ENCODE measurements around the gene KLHDC3.

Gene KLHDC3

GRCh38 chr6:43060034-43060754 is 46.1 kb downstream of the KLHDC3 start:
- peaks cover 45% of the 10 kb centered on the region for H3K36me3 ChIP-seq
- no peaks in the 10 kb centered on the region for H3K27me3 ChIP-seq (ENCODE audit: insufficient read depth, low read depth, severe bottlenecking)
- no peaks in the 10 kb centered on the region for H3K9me3 ChIP-seq (ENCODE audit: severe bottlenecking)
- H3K4me3 ChIP-seq (ENCODE audit: low read depth, low read length) = peak overlapping the region; percentile 98
- peak overlapping the region; percentile 90 for H3K27ac ChIP-seq
- no peak for TF ChIP-seq CTCF (IDR thresholded peaks at IDR 0.05; ENCODE audit: low read depth, low read length)
- peak; percentile 62 for DNase-seq

- peak overlapping the region; percentile 90; the same call in 1 of the 2 replicates for H3K27ac ChIP-seq
- no peak for TF ChIP-seq CTCF (IDR thresholded peaks at IDR 0.05; ENCODE audit: low read depth, low read length)
- no peak overlapping the region for H3K4me3 ChIP-seq (ENCODE audit: low read depth, low read length)
Observed at GRCh38 chr6:43060755-43061633, 46.9 kb downstream of the KLHDC3 start.

GRCh38 chr6:43061861-43062260 is 47.8 kb downstream of the KLHDC3 start:
- Histone ChIP-seq H3K27me3 (ENCODE audit: insufficient read depth, low read depth, severe bottlenecking) (no peaks in the 10 kb centered on the region), H3K9me3 (ENCODE audit: severe bottlenecking) (no peaks in the 10 kb centered on the region), H3K27ac (no peak overlapping the region), H3K4me3 (ENCODE audit: low read depth, low read length) (no peak overlapping the region), H3K36me3 (peaks cover 38% of the 10 kb centered on the region)
- TF ChIP-seq CTCF (IDR thresholded peaks at IDR 0.05; ENCODE audit: low read depth, low read length) = no peak
- DNase-seq = no peak

More at GRCh38 chr6:43060755-43061633, 46.9 kb downstream of the KLHDC3 start:
- Histone ChIP-seq H3K36me3 (peaks cover 45% of the 10 kb centered on the region), H3K27me3 (ENCODE audit: insufficient read depth, low read depth, severe bottlenecking) (no peaks in the 10 kb centered on the region), H3K9me3 (ENCODE audit: severe bottlenecking) (no peaks in the 10 kb centered on the region)
- no peak for DNase-seq

GRCh38 chr6:43062818-43063217 is 48.8 kb downstream of the KLHDC3 start:
- Histone ChIP-seq H3K27ac (no peak overlapping the region), H3K36me3 (peaks cover 31% of the 10 kb centered on the region), H3K9me3 (ENCODE audit: severe bottlenecking) (no peaks in the 10 kb centered on the region), H3K4me3 (ENCODE audit: low read depth, low read length) (no peak overlapping the region), H3K27me3 (ENCODE audit: insufficient read depth, low read depth, severe bottlenecking) (no peaks in the 10 kb centered on the region)
- TF ChIP-seq CTCF (IDR thresholded peaks at IDR 0.05; ENCODE audit: low read depth, low read length) = no peak
- no peak for DNase-seq

- Histone ChIP-seq H3K27me3 (ENCODE audit: insufficient read depth, low read depth, severe bottlenecking) (no peaks in the 10 kb centered on the region), H3K9me3 (ENCODE audit: severe bottlenecking) (no peaks in the 10 kb centered on the region), H3K27ac (no peak overlapping the region), H3K4me3 (ENCODE audit: low read depth, low read length) (no peak overlapping the region), H3K36me3 (peaks cover 33% of the 10 kb centered on the region)
- DNase-seq = peak; percentile 55
- peak; percentile 67 for TF ChIP-seq CTCF (IDR thresholded peaks at IDR 0.05; ENCODE audit: low read depth, low read length)
Observed at GRCh38 chr6:43070028-43070632, 56.1 kb downstream of the KLHDC3 start.

Data from WERI-Rb-1 (cell line).